ENCODE data around the gene PAIP2. TPM values are rescaled to one million over a fixed set of nuclear protein-coding genes. Genes with fewer than 3 reads are reported as not detected.

The PAIP2 gene
- total RNA-seq, 1 donor from 2014 or later: 79.7 TPM

GRCh38 chr5:139314276-139314675 is 27.4 kb upstream of the PAIP2 start:
- ATAC-seq (ENCODE audit: low read depth): no peak
- DNase-seq: no peak
- Mint-ChIP-seq H3K36me3 (ENCODE audit: low read depth) (peaks cover 56% of the 10 kb centered on the region), H3K27me3 (no peaks in the 10 kb centered on the region), H3K9me3 (no peaks in the 10 kb centered on the region), H3K4me1 (peaks cover 42% of the 10 kb centered on the region), H3K27ac (no peak overlapping the region), H3K4me3 (no peak overlapping the region)
- intact Hi-C loops (cut with micrococcal nuclease): no loop called here
- POLR2A ChIA-PET: no interaction called here
- CTCF ChIA-PET: no interaction called here
- TF ChIP-seq CTCF (IDR thresholded peaks at IDR 0.05): no peak

GRCh38 chr5:139315056-139315615 is 26.5 kb upstream of the PAIP2 start:
- Mint-ChIP-seq H3K4me1 (peaks cover 33% of the 10 kb centered on the region), H3K27me3 (no peaks in the 10 kb centered on the region), H3K4me3 (no peak overlapping the region), H3K27ac (no peak overlapping the region), H3K9me3 (no peaks in the 10 kb centered on the region), H3K36me3 (ENCODE audit: low read depth) (peaks cover 62% of the 10 kb centered on the region)
- ChIA-PET POLR2A (no interaction called here), CTCF (no interaction called here)
- no peak for DNase-seq
- intact Hi-C loops (cut with micrococcal nuclease): no loop called here
- TF ChIP-seq CTCF (IDR thresholded peaks at IDR 0.05): no peak
- ATAC-seq (ENCODE audit: low read depth): no peak

- ATAC-seq (ENCODE audit: low read depth) (no peak), DNase-seq (no peak)
- POLR2A ChIA-PET: interaction anchor here (0.6 to 1.7 kb wide), 5 partner anchors 26 to 52 kb away, joined by 3 to 8 read pairs (median 7); no protein-coding TSS in a partner anchor
- peaks cover 4% of the 10 kb centered on the region for H3K4me1 Mint-ChIP-seq
- peaks cover 28% of the 10 kb centered on the region for H3K36me3 Mint-ChIP-seq (ENCODE audit: low read depth)
- intact Hi-C loops (cut with micrococcal nuclease): no loop called here
- H3K27me3 Mint-ChIP-seq: no peaks in the 10 kb centered on the region
- TF ChIP-seq CTCF (IDR thresholded peaks at IDR 0.05): no peak
- CTCF ChIA-PET: no interaction called here
- no peak overlapping the region for H3K27ac Mint-ChIP-seq
- no peak overlapping the region for H3K4me3 Mint-ChIP-seq
- no peaks in the 10 kb centered on the region for H3K9me3 Mint-ChIP-seq
Measured at GRCh38 chr5:139335811-139336210, 5.8 kb upstream of the PAIP2 start.

GRCh38 chr5:139340051-139340450 is 1.6 kb upstream of the PAIP2 start:
- ChIA-PET POLR2A (interaction anchor here (3.1 to 3.8 kb wide), 2 partner anchors 46 to 50 kb away, joined by 44 to 112 read pairs; partner anchors contain the start of genes MATR3 and MZB1), CTCF (interaction anchor here (1.1 kb wide), 1 partner anchor 89 kb away, joined by 3 read pairs; no protein-coding TSS in a partner anchor)
- TF ChIP-seq CTCF (IDR thresholded peaks at IDR 0.05): no peak
- Mint-ChIP-seq H3K4me1 (peaks cover 44% of the 10 kb centered on the region), H3K9me3 (no peaks in the 10 kb centered on the region), H3K27ac (no peak overlapping the region), H3K27me3 (no peaks in the 10 kb centered on the region), H3K4me3 (no peak overlapping the region), H3K36me3 (ENCODE audit: low read depth) (peaks cover 20% of the 10 kb centered on the region)
- DNase-seq (no peak), ATAC-seq (ENCODE audit: low read depth) (no peak)
- intact Hi-C loops (cut with micrococcal nuclease): loop anchor here (2.0 kb wide), 1 partner anchor 173 kb away; no protein-coding TSS in a partner anchor

GRCh38 chr5:139341187-139341688 is 416 bp upstream of the PAIP2 start:
- no peaks in the 10 kb centered on the region for H3K9me3 Mint-ChIP-seq
- CTCF ChIA-PET: interaction anchor here (0.8 to 1.8 kb wide), 8 partner anchors 10 to 90 kb away, joined by 3 to 17 read pairs (median 4); no protein-coding TSS in a partner anchor
- H3K4me1 Mint-ChIP-seq: peaks cover 51% of the 10 kb centered on the region
- no peak for DNase-seq
- H3K27me3 Mint-ChIP-seq: no peaks in the 10 kb centered on the region
- peak overlapping the region; percentile 95 for H3K27ac Mint-ChIP-seq
- ATAC-seq (ENCODE audit: low read depth): no peak
- peaks cover 27% of the 10 kb centered on the region for H3K36me3 Mint-ChIP-seq (ENCODE audit: low read depth)
- H3K4me3 Mint-ChIP-seq: peak overlapping the region; percentile 96
- POLR2A ChIA-PET: interaction anchor here (0.6 to 3.8 kb wide), 24 partner anchors 9 to 798 kb away, joined by 3 to 112 read pairs (median 4); partner anchors contain the start of genes ETF1, HSPA9, MATR3 and MZB1
- intact Hi-C loops (cut with micrococcal nuclease): loop anchor here (1.0 to 2.0 kb wide), 8 partner anchors 48 to 766 kb away; partner anchors contain the start of genes HSPA9, MATR3, SIL1 and SPATA24
- no peak for TF ChIP-seq CTCF (IDR thresholded peaks at IDR 0.05)

Data from activated B cell treated with CpG ODN at 0.5 μM for 24 hours (primary cell).